Measurements from ENCODE around the gene SLC35G3.

DNA sequence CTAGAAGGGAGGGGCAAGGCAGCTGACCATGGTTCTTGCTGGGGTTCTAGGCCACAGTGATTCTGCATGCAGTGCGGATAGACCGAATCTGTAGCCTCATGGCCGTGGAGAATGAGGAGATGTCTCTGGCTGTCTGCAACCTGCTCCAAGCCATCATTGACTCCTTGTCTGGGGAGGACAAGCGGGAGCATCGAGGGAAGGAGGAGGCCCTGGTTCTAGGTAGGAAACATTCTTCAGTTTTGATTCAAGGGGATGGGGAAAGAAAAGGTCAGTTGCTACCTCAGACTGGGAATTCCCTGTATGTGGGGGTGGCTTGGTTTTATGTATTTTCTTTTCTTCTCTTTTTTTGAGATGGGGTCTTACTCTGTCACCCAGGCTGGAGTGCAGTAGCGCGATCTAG, 38.9 kb downstream of the SLC35G3 start:
- TF ChIP-seq, protein P1, sequence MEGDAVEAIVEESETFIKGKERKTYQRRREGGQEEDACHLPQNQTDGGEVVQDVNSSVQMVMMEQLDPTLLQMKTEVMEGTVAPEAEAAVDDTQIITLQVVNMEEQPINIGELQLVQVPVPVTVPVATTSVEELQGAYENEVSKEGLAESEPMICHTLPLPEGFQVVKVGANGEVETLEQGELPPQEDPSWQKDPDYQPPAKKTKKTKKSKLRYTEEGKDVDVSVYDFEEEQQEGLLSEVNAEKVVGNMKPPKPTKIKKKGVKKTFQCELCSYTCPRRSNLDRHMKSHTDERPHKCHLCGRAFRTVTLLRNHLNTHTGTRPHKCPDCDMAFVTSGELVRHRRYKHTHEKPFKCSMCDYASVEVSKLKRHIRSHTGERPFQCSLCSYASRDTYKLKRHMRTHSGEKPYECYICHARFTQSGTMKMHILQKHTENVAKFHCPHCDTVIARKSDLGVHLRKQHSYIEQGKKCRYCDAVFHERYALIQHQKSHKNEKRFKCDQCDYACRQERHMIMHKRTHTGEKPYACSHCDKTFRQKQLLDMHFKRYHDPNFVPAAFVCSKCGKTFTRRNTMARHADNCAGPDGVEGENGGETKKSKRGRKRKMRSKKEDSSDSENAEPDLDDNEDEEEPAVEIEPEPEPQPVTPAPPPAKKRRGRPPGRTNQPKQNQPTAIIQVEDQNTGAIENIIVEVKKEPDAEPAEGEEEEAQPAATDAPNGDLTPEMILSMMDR (IDR thresholded peaks at IDR 0.05) = no peak
- TF ChIP-seq POLR2A (IDR thresholded peaks at IDR 0.05) = no peak
